ENCODE data around the gene MRAP2. TPM values are rescaled to one million over a fixed set of nuclear protein-coding genes. Genes with fewer than 3 reads are reported as not detected.

Gene MRAP2
- polyA plus RNA-seq, 1 donor from 2014 or later: 1.0 TPM

- Histone ChIP-seq H3K27me3 (ENCODE audit: insufficient read depth, low read depth, low read length) (no peaks in the 10 kb centered on the region), H3K9me2 (ENCODE audit: insufficient read depth, low read length) (no peaks in the 10 kb centered on the region), H3K4me3 (ENCODE audit: low read length) (no peak overlapping the region), H3K9me3 (ENCODE audit: low read length) (no peaks in the 10 kb centered on the region), H3K4me2 (ENCODE audit: low read length) (no peak overlapping the region), H3F3A (ENCODE audit: insufficient read depth, low read length, poor library complexity, severe bottlenecking) (no peaks in the 10 kb centered on the region), H3K9ac (ENCODE audit: low read length) (no peak overlapping the region), H3K36me3 (ENCODE audit: insufficient read depth, low read length) (no peaks in the 10 kb centered on the region), H3K27ac (ENCODE audit: low read length) (no peak overlapping the region), H3K79me2 (replicated peaks; ENCODE audit: insufficient read depth, low read length) (no peaks in the 10 kb centered on the region), H2AFZ (ENCODE audit: low read depth, low read length) (no peak overlapping the region), H4K20me1 (ENCODE audit: insufficient read depth) (no peaks in the 10 kb centered on the region)
- TF ChIP-seq CTCF (IDR thresholded peaks at IDR 0.05; ENCODE audit: poor library complexity, severe bottlenecking) (no peak), SMC3 (conservative IDR thresholded peaks at IDR 0.05; ENCODE audit: poor library complexity) (no peak), TAF1 (IDR thresholded peaks at IDR 0.05; ENCODE audit: low read depth) (no peak), RAD21 (conservative IDR thresholded peaks at IDR 0.05) (no peak), POLR2AphosphoS5 (IDR thresholded peaks at IDR 0.05) (no peak), EP300 (conservative IDR thresholded peaks at IDR 0.05; ENCODE audit: poor library complexity, severe bottlenecking) (no peak), REST (IDR thresholded peaks at IDR 0.05; ENCODE audit: borderline replicate concordance) (no peak), EZH2 (IDR thresholded peaks at IDR 0.05; ENCODE audit: borderline replicate concordance, insufficient read depth, low read length, poor library complexity, severe bottlenecking) (no peak), MXI1 (conservative IDR thresholded peaks at IDR 0.05; ENCODE audit: poor library complexity, severe bottlenecking) (no peak)
Measured at GRCh38 chr6:84002226-84002625, 31.3 kb upstream of the MRAP2 start.

GRCh38 chr6:84003131-84003530 is 30.4 kb upstream of the MRAP2 start:
- H4K20me1 ChIP-seq (ENCODE audit: insufficient read depth): no peaks in the 10 kb centered on the region
- TF ChIP-seq SMC3 (conservative IDR thresholded peaks at IDR 0.05; ENCODE audit: poor library complexity) (no peak), CTCF (IDR thresholded peaks at IDR 0.05; ENCODE audit: poor library complexity, severe bottlenecking) (no peak), POLR2AphosphoS5 (IDR thresholded peaks at IDR 0.05) (no peak), MXI1 (conservative IDR thresholded peaks at IDR 0.05; ENCODE audit: poor library complexity, severe bottlenecking) (no peak), EZH2 (IDR thresholded peaks at IDR 0.05; ENCODE audit: borderline replicate concordance, insufficient read depth, low read length, poor library complexity, severe bottlenecking) (no peak), RAD21 (conservative IDR thresholded peaks at IDR 0.05) (no peak), REST (IDR thresholded peaks at IDR 0.05; ENCODE audit: borderline replicate concordance) (no peak), EP300 (conservative IDR thresholded peaks at IDR 0.05; ENCODE audit: poor library complexity, severe bottlenecking) (no peak), TAF1 (IDR thresholded peaks at IDR 0.05; ENCODE audit: low read depth) (no peak)
- H3K9me3 ChIP-seq (ENCODE audit: low read length): no peaks in the 10 kb centered on the region
- no peaks in the 10 kb centered on the region for H3F3A ChIP-seq (ENCODE audit: insufficient read depth, low read length, poor library complexity, severe bottlenecking)
- no peak overlapping the region for H3K9ac ChIP-seq (ENCODE audit: low read length)
- H3K79me2 ChIP-seq (replicated peaks; ENCODE audit: insufficient read depth, low read length): no peaks in the 10 kb centered on the region
- H3K27ac ChIP-seq (ENCODE audit: low read length): no peak overlapping the region
- peak overlapping the region; percentile 1 for H3K4me3 ChIP-seq (ENCODE audit: low read length)
- H3K9me2 ChIP-seq (ENCODE audit: insufficient read depth, low read length): no peaks in the 10 kb centered on the region
- no peaks in the 10 kb centered on the region for H3K27me3 ChIP-seq (ENCODE audit: insufficient read depth, low read depth, low read length)
- no peaks in the 10 kb centered on the region for H3K36me3 ChIP-seq (ENCODE audit: insufficient read depth, low read length)
- no peak overlapping the region for H3K4me2 ChIP-seq (ENCODE audit: low read length)
- no peak overlapping the region for H2AFZ ChIP-seq (ENCODE audit: low read depth, low read length)

All from neural cell (in vitro differentiated cells).